IMR-90 (cell line): ENCODE data around the gene COL5A3.

Source experiments
- CEBPB ChIP-seq: IDR thresholded peaks from 2 replicates; pipeline ENCODE4 v1.6.1; 2012; ENCODE audit warnings: low read depth, low read length, improper control_type of control experiment
- CHD1 ChIP-seq: IDR thresholded peaks from 2 replicates; pipeline ENCODE4 v1.6.1; 2012; ENCODE audit warnings: low read depth, low read length, improper control_type of control experiment
- NFE2L2 ChIP-seq: fragments of 150-350 bp; IDR thresholded peaks from 2 replicates; pipeline ENCODE4 v1.6.1; 2016; ENCODE audit warnings: low read depth, mild to moderate bottlenecking, low read length
- POLR2A ChIP-seq: IDR thresholded peaks from 2 replicates; pipeline ENCODE4 v1.6.1; 2012; ENCODE audit warnings: mild to moderate bottlenecking, low read depth, low read length
- RAD21 ChIP-seq: IDR thresholded peaks from 2 replicates; pipeline ENCODE4 v1.6.1; 2012; ENCODE audit warnings: low read length, improper control_type of control experiment
- RCOR1 ChIP-seq: IDR thresholded peaks from 2 replicates; pipeline ENCODE4 v1.6.1; 2012; ENCODE audit warnings: mild to moderate bottlenecking, low read length, improper control_type of control experiment; ENCODE audit not compliant: insufficient replicate concordance
- TF ChIP-seq, protein P1 (sequence below): conservative IDR thresholded peaks from 2 replicates; pipeline ENCODE4 v1.5.1; 2012; ENCODE audit warnings: mild to moderate bottlenecking, low read depth, low read length, improper control_type of control experiment

DNA sequence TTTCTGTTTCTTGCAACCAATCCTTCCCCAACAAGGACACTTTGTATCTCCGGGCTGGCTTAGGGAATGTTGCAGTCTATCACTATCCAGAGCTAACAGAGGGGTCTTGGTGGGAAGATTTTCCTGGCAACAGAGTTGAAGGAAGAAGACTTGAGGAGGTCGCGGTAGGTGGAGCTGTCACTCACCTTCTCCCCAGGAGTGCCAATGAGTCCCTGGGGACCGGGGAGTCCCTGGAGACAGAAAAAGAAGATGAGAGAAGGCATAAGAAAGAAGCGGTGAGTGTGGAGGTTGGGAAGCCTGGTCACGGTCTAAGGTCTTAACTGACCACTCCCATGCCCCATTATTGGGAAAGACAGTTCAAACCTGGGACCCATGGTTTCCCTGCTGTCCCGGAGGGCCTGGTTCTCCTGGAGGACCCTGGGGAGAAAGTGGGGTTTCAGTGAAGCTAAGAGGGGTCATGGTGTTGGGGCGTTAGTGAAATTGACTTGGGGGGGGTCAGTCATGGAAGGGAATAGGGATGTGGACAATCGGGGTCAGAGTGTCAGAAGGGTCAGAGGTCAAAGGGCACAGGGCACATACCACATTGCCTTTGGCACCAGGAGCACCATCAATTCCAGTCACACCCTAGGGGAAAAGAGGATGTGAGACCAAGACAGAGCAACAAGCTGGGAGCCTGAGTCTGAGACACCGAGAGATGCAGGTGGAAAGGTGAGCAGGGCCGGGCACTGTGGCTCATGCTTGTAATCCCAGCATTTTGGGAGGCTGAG, 18.7 kb downstream of the COL5A3 start:
- TF ChIP-seq, protein P1, sequence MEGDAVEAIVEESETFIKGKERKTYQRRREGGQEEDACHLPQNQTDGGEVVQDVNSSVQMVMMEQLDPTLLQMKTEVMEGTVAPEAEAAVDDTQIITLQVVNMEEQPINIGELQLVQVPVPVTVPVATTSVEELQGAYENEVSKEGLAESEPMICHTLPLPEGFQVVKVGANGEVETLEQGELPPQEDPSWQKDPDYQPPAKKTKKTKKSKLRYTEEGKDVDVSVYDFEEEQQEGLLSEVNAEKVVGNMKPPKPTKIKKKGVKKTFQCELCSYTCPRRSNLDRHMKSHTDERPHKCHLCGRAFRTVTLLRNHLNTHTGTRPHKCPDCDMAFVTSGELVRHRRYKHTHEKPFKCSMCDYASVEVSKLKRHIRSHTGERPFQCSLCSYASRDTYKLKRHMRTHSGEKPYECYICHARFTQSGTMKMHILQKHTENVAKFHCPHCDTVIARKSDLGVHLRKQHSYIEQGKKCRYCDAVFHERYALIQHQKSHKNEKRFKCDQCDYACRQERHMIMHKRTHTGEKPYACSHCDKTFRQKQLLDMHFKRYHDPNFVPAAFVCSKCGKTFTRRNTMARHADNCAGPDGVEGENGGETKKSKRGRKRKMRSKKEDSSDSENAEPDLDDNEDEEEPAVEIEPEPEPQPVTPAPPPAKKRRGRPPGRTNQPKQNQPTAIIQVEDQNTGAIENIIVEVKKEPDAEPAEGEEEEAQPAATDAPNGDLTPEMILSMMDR = no peak
- TF ChIP-seq POLR2A (no peak), CHD1 (no peak), RCOR1 (no peak), CEBPB (no peak), NFE2L2 (no peak), RAD21 (no peak)
